Measurements from ENCODE around the gene HECW1.

Gene HECW1

GRCh38 chr7:43220742-43221141, 108.3 kb downstream of the HECW1 start:
- Histone ChIP-seq H3K4me1 (ENCODE audit: insufficient read depth, low read length, poor library complexity, severe bottlenecking) (no peaks in the 10 kb centered on the region), H3K4me3 (ENCODE audit: low read length, poor library complexity, severe bottlenecking) (no peak overlapping the region), H3K9me2 (replicated peaks; ENCODE audit: low read depth, low read length) (no peaks in the 10 kb centered on the region), H3K9me3 (ENCODE audit: insufficient read depth, low read depth, low read length) (no peaks in the 10 kb centered on the region), H3K4me2 (ENCODE audit: low read depth, low read length, poor library complexity, severe bottlenecking) (no peak overlapping the region), H3K79me2 (ENCODE audit: insufficient read depth, low read length) (no peaks in the 10 kb centered on the region), H2AFZ (ENCODE audit: low read length) (no peak overlapping the region), H3K9ac (ENCODE audit: low read depth, low read length, poor library complexity, severe bottlenecking) (no peak overlapping the region), H3F3A (ENCODE audit: low read depth) (no peaks in the 10 kb centered on the region), H4K20me1 (ENCODE audit: insufficient read depth, low read length, poor library complexity, severe bottlenecking) (no peaks in the 10 kb centered on the region), H3K27me3 (ENCODE audit: insufficient read depth, low read length, poor library complexity, severe bottlenecking) (no peaks in the 10 kb centered on the region), H3K36me3 (ENCODE audit: insufficient read depth, low read length) (no peaks in the 10 kb centered on the region)
- no peak for TF ChIP-seq CTCF (conservative IDR thresholded peaks at IDR 0.05; ENCODE audit: low read length)

- H3F3A ChIP-seq (ENCODE audit: low read depth) = no peaks in the 10 kb centered on the region
- no peak overlapping the region for H3K4me2 ChIP-seq (ENCODE audit: low read depth, low read length, poor library complexity, severe bottlenecking)
- no peak for TF ChIP-seq EZH2phosphoT487 (IDR thresholded peaks at IDR 0.05; ENCODE audit: borderline replicate concordance)
- TF ChIP-seq CTCF (conservative IDR thresholded peaks at IDR 0.05; ENCODE audit: low read length) = no peak
- H2AFZ ChIP-seq (ENCODE audit: low read length) = no peak overlapping the region
- no peaks in the 10 kb centered on the region for H3K9me3 ChIP-seq (ENCODE audit: insufficient read depth, low read depth, low read length)
- H3K36me3 ChIP-seq (ENCODE audit: insufficient read depth, low read length) = no peaks in the 10 kb centered on the region
- H3K9me2 ChIP-seq (replicated peaks; ENCODE audit: low read depth, low read length) = no peaks in the 10 kb centered on the region
- no peaks in the 10 kb centered on the region for H4K20me1 ChIP-seq (ENCODE audit: insufficient read depth, low read length, poor library complexity, severe bottlenecking)
- H3K79me2 ChIP-seq (ENCODE audit: insufficient read depth, low read length) = no peaks in the 10 kb centered on the region
- H3K4me3 ChIP-seq (ENCODE audit: low read length, poor library complexity, severe bottlenecking) = no peak overlapping the region
- no peaks in the 10 kb centered on the region for H3K27me3 ChIP-seq (ENCODE audit: insufficient read depth, low read length, poor library complexity, severe bottlenecking)
- H3K9ac ChIP-seq (ENCODE audit: low read depth, low read length, poor library complexity, severe bottlenecking) = no peak overlapping the region
- no peaks in the 10 kb centered on the region for H3K4me1 ChIP-seq (ENCODE audit: insufficient read depth, low read length, poor library complexity, severe bottlenecking)
These were observed 117.4 kb downstream of the HECW1 start for GRCh38 chr7:43229801-43230200.

GRCh38 chr7:43232366-43232765, 119.9 kb downstream of the HECW1 start:
- Histone ChIP-seq H3K79me2 (ENCODE audit: insufficient read depth, low read length) (no peaks in the 10 kb centered on the region), H3K4me3 (ENCODE audit: low read length, poor library complexity, severe bottlenecking) (no peak overlapping the region), H3F3A (ENCODE audit: low read depth) (no peaks in the 10 kb centered on the region), H3K9me3 (ENCODE audit: insufficient read depth, low read depth, low read length) (no peaks in the 10 kb centered on the region), H2AFZ (ENCODE audit: low read length) (no peak overlapping the region), H3K36me3 (ENCODE audit: insufficient read depth, low read length) (no peaks in the 10 kb centered on the region), H3K27me3 (ENCODE audit: insufficient read depth, low read length, poor library complexity, severe bottlenecking) (no peaks in the 10 kb centered on the region), H3K4me2 (ENCODE audit: low read depth, low read length, poor library complexity, severe bottlenecking) (no peak overlapping the region), H3K9me2 (replicated peaks; ENCODE audit: low read depth, low read length) (no peaks in the 10 kb centered on the region), H4K20me1 (ENCODE audit: insufficient read depth, low read length, poor library complexity, severe bottlenecking) (no peaks in the 10 kb centered on the region), H3K9ac (ENCODE audit: low read depth, low read length, poor library complexity, severe bottlenecking) (no peak overlapping the region), H3K4me1 (ENCODE audit: insufficient read depth, low read length, poor library complexity, severe bottlenecking) (no peaks in the 10 kb centered on the region)
- TF ChIP-seq CTCF (conservative IDR thresholded peaks at IDR 0.05; ENCODE audit: low read length) (no peak), EZH2phosphoT487 (IDR thresholded peaks at IDR 0.05; ENCODE audit: borderline replicate concordance) (no peak)
